Nephron (organoid): ENCODE results near the gene DZIP3.

Source experiments
- H3K27ac Mint-ChIP-seq, 3 experiments: 2 replicates each; pipeline ENCODE4 v1.8.0; 2020; ENCODE audit warnings: mixed read lengths in 3 of 3, mild to moderate bottlenecking in 2 of 3, moderate library complexity in 1 of 3
- H3K27me3 Mint-ChIP-seq: 2 replicates; pipeline ENCODE4 v1.8.0; 2021; ENCODE audit warnings: low read depth, mild to moderate bottlenecking, moderate library complexity, mixed read lengths
- H3K36me3 Mint-ChIP-seq: 2 replicates; pipeline ENCODE4 v1.8.0; 2020; ENCODE audit warnings: low read depth, mixed read lengths
- H3K4me1 Mint-ChIP-seq: 2 replicates; pipeline ENCODE4 v1.8.0; 2020; ENCODE audit warnings: mixed read lengths
- H3K4me3 Mint-ChIP-seq, 3 experiments: 2 replicates each; pipeline ENCODE4 v1.8.0; 2020; ENCODE audit warnings: mild to moderate bottlenecking in 3 of 3, mixed read lengths in 3 of 3, moderate library complexity in 2 of 3
- H3K9me3 Mint-ChIP-seq: 2 replicates; pipeline ENCODE4 v1.8.0; 2020; ENCODE audit warnings: mixed read lengths
- TF ChIP-seq, protein P1 (sequence below), 3 experiments: fragments of 200-600 bp; sonication (generic); IDR thresholded peaks; one replicate each; pipeline ENCODE4 v1.5.0; 2021; ENCODE audit warnings: antibody characterized with exemption in 3 of 3; ENCODE audit not compliant: unreplicated experiment in 3 of 3

Gene DZIP3

DNA sequence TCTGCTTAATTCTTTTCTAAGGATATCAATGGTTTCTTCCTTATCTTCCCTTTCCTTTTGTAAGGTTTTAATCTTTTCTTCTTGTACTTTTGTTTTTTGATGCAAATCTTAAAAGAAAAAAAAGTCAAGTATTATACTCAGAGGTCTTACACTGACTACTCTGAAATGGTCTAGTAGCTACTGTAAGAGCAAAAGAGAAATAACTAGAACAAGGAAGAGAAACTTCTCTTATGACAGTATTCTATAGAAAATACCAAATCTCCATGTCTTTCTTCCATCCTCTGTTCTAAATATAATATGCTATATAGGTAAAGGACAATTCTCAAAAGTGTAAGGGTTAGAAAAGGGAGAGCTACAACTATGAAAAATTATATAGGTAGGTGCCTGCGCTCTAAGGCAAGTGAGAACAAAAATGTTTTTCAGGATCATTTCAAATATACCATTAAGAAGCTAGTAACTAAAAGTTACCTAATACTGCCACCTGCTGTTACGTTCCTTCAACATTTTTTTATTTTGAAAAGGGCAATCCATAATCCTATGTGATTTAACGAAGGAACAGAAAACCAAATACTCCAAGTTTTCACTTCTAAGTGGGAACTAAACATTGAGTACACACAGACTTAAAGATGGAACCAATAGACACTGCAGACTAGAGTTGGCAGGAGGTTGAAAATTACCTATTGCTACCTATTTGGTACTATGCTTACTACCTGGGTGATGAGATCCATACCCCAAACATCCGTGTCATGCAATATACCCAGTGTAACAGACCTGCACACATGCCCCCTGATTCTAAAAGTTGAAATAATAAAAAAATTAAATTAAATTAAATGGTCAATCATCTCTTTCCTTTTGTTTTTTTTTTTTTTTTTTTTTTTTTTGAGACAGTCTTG lies 37.0 kb upstream of the DZIP3 start:
- H3K4me1 Mint-ChIP-seq, result peaks cover 12% of the 10 kb centered on the region

DNA sequence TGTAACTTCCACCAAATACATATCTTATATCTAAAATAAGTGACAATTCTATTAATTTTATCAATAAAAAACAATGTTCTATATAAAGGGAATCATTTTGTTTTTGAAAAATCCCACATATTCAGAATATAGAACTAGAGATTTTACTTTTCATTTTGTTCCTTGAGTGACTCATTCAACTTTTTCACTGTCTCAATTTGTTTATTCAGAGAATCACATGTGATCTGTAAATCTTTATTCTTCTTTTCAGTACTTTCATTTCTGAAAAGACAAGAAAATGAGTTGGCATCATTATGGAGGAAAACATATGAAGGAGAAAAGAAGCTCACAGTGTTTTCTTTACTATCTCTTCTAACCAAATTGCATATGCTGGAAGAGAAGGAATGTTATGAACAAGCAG lies 35.3 kb upstream of the DZIP3 start:
- no peaks in the 10 kb centered on the region for H3K27me3 Mint-ChIP-seq
- peak overlapping the region; percentile 92 to 95 (median 94) for H3K27ac Mint-ChIP-seq
- H3K9me3 Mint-ChIP-seq, result no peaks in the 10 kb centered on the region
- TF ChIP-seq, protein P1, sequence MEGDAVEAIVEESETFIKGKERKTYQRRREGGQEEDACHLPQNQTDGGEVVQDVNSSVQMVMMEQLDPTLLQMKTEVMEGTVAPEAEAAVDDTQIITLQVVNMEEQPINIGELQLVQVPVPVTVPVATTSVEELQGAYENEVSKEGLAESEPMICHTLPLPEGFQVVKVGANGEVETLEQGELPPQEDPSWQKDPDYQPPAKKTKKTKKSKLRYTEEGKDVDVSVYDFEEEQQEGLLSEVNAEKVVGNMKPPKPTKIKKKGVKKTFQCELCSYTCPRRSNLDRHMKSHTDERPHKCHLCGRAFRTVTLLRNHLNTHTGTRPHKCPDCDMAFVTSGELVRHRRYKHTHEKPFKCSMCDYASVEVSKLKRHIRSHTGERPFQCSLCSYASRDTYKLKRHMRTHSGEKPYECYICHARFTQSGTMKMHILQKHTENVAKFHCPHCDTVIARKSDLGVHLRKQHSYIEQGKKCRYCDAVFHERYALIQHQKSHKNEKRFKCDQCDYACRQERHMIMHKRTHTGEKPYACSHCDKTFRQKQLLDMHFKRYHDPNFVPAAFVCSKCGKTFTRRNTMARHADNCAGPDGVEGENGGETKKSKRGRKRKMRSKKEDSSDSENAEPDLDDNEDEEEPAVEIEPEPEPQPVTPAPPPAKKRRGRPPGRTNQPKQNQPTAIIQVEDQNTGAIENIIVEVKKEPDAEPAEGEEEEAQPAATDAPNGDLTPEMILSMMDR (IDR thresholded peaks at IDR 0.05; ENCODE audit: unreplicated experiment in 3 of 3), result no peak
- no peak overlapping the region for H3K4me3 Mint-ChIP-seq
- H3K36me3 Mint-ChIP-seq, result peaks cover 18% of the 10 kb centered on the region
- H3K4me1 Mint-ChIP-seq, result peaks cover 12% of the 10 kb centered on the region

More for the DNA sequence above, 37.0 kb upstream of the DZIP3 start:
- no peaks in the 10 kb centered on the region for H3K27me3 Mint-ChIP-seq
- no peaks in the 10 kb centered on the region for H3K9me3 Mint-ChIP-seq
- peak overlapping the region; percentile 15 to 82 (median 76) for H3K27ac Mint-ChIP-seq
- TF ChIP-seq, protein P1 (IDR thresholded peaks at IDR 0.05; ENCODE audit: unreplicated experiment in 3 of 3), result peak; percentile 63 to 68 (median 66)
- no peak overlapping the region for H3K4me3 Mint-ChIP-seq
- peaks cover 4% of the 10 kb centered on the region for H3K36me3 Mint-ChIP-seq

DNA sequence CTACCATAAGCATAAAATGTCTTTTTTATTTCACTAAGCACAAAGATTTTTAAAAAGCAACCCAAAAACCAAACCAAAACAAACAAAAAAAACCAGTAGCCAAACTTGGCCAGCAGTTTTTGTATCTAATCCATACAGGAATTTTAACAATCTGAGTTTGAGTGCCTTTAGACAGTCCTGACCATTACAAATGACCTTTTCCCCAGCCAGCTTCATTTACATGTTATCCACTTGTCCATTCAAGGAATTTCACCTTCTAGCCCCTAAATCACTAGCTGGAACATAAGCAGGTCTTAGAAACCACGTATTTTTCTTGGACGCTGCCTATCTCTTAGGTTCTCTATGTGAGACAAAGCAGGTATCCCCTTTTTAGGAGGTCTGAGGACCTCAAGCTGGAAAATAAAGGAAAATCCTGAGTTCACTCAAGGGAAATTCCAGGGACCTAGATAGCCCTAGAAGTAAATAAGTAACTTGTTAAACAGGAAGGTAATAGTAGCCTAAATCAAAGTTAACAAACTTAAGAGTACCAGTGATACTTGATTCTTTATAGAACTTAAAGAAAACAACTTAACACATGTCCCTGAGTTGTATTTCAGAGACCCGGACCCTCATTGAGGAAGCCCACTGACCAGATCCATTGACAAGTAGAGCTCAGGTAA lies 34.5 kb upstream of the DZIP3 start:
- Mint-ChIP-seq H3K27me3 (no peaks in the 10 kb centered on the region), H3K36me3 (peaks cover 20% of the 10 kb centered on the region), H3K4me3 (peak overlapping the region in 2 of 3 experiments; percentile 44 to 45), H3K9me3 (no peaks in the 10 kb centered on the region), H3K4me1 (peaks cover 12% of the 10 kb centered on the region), H3K27ac (peak overlapping the region; percentile 92 to 95 (median 94))
- TF ChIP-seq, protein P1 (IDR thresholded peaks at IDR 0.05; ENCODE audit: unreplicated experiment in 3 of 3), result no peak

DNA sequence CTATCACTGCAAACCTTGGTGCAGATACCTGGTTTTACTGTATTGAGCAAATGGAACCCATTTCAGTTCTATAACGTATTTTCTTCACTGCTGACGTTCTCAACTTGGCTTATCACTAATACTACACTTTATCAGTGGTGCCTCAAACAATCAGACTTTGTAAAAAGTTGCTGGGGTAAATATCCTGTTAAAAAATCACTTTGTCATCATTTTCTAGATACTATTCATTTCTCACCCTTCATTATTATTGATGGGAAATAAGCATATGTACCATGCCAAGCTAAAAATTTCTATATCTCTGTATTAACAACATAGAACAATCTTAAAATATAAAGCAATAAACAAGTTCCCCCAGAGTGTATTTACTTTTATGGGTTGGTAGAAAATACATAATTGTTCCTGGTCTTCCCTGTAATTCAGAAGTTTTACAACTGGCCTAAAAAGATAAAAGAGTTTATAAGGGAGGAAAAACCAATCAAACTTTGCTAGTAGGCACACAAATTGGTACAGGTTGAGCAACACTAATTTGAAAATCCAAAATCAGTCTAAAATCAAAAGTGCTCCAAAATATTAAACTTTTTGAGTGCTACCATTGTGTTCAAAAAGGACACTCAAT lies 33.4 kb upstream of the DZIP3 start:
- Mint-ChIP-seq H3K4me1 (peaks cover 12% of the 10 kb centered on the region), H3K36me3 (peaks cover 21% of the 10 kb centered on the region), H3K9me3 (no peaks in the 10 kb centered on the region), H3K4me3 (no peak overlapping the region), H3K27ac (peak overlapping the region; percentile 92 to 95 (median 94)), H3K27me3 (no peaks in the 10 kb centered on the region)
- TF ChIP-seq, protein P1 (IDR thresholded peaks at IDR 0.05; ENCODE audit: unreplicated experiment in 3 of 3), result no peak

DNA sequence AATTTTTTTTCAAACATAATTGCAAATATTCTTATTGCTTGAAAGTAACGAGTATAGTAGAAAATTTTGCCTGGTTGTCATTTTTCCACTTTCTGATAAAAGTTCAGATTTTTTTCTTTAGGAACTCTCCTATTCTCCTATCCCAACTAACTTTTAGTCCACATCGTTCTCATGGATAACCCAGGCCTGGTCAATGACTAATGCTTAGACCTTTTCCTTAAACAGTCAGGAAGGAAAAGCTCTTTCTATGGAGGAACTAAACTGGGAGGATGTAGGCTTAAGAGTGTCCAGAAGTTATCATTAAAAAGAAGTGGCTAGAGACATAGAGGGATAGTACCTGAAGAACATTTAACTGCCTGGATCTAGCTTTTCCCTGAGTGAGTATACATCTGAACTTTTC lies 27.0 kb upstream of the DZIP3 start:
- Mint-ChIP-seq H3K4me1 (peaks cover 6% of the 10 kb centered on the region), H3K4me3 (no peak overlapping the region), H3K27me3 (no peaks in the 10 kb centered on the region), H3K9me3 (no peaks in the 10 kb centered on the region), H3K36me3 (peaks cover 32% of the 10 kb centered on the region), H3K27ac (no peak overlapping the region)
- TF ChIP-seq, protein P1 (IDR thresholded peaks at IDR 0.05; ENCODE audit: unreplicated experiment in 3 of 3), result no peak
